ENCODE measurements around the gene BCL3. TPM values are rescaled to one million over a fixed set of nuclear protein-coding genes. Genes with fewer than 3 reads are reported as not detected.

Gene BCL3
- total RNA-seq, 4 donors from 2014 or later = 43.8 to 181 (median 69.5) TPM

DNA sequence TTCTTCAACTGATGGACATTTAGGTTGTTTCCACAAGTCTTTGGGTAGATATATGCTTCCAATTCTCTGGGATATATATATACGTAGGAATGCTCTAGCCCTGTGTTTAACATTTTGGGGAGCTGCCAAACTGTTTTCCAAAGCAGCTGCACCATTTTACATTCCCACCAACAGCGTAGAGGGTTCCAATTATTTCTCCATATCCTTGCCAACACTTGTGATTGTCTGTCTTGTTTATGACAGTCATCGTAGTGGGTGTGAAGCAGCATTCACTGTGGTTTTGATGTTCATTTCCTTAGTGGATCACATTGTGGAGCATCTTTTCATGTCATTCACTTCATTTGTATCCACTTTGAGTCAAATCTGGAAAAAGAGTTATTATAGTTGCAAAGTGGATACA lies 24.5 kb downstream of the BCL3 start:
- no peak for TF ChIP-seq CTCF (IDR thresholded peaks at IDR 0.05)
- TF ChIP-seq EP300 (IDR thresholded peaks at IDR 0.05; ENCODE audit: low read depth) = no peak
- no peak for TF ChIP-seq POLR2AphosphoS5 (IDR thresholded peaks at IDR 0.05)
- no peak for TF ChIP-seq POLR2A (IDR thresholded peaks at IDR 0.05)
- no peak for DNase-seq
- no peaks in the 10 kb centered on the region for H3K9me3 ChIP-seq
- peaks cover 6% of the 10 kb centered on the region for H3K27me3 ChIP-seq
- H3K36me3 ChIP-seq = no peaks in the 10 kb centered on the region
- WGBS, 2 donors (ENCODE audit: low coverage in 1 of 2) = 25 to 35% methylated on average over 2 to 3 of the region's 3 CpGs
- peaks cover 0 to 53% (median 23%) of the 10 kb centered on the region in 4 donors for H3K4me1 ChIP-seq
- intact Hi-C loops (cut with DNase I; ENCODE audit: low total_unique reads) = no loop called here
- H3K4me3 ChIP-seq = no peak overlapping the region
- H3K27ac ChIP-seq = no peak overlapping the region
- in situ Hi-C loops (cut with MboI; ENCODE audit: low pct_ligation_motif_present in 1 of 4, low pct_unique_long_range_greater_than_20kb in 1 of 4, low sequenced_read_pairs in 3 of 4) = no loop called here

- no peaks in the 10 kb centered on the region for H3K9me3 ChIP-seq
- H3K27me3 ChIP-seq = peaks cover 8% of the 10 kb centered on the region
- TF ChIP-seq EP300 (IDR thresholded peaks at IDR 0.05; ENCODE audit: low read depth) = no peak
- no peak for TF ChIP-seq POLR2AphosphoS5 (IDR thresholded peaks at IDR 0.05)
- TF ChIP-seq POLR2A (IDR thresholded peaks at IDR 0.05) = no peak
- no peak for TF ChIP-seq CTCF (IDR thresholded peaks at IDR 0.05)
- H3K4me3 ChIP-seq = no peak overlapping the region
- DNase-seq = no peak
- in situ Hi-C loops (cut with MboI; ENCODE audit: low pct_ligation_motif_present in 1 of 4, low pct_unique_long_range_greater_than_20kb in 1 of 4, low sequenced_read_pairs in 3 of 4) = loop anchor here in 1 of 4 donors (25.0 kb wide), 1 partner anchor 188 kb away; no protein-coding TSS in a partner anchor
- no peaks in the 10 kb centered on the region for H3K36me3 ChIP-seq
- WGBS, 2 donors (ENCODE audit: low coverage in 1 of 2) = 63 to 67% methylated on average over 5 to 6 of the region's 6 CpGs
- H3K27ac ChIP-seq = peak overlapping the region; percentile 83 to 95 (median 90)
- intact Hi-C loops (cut with DNase I; ENCODE audit: low total_unique reads) = no loop called here
- H3K4me1 ChIP-seq = peaks cover 0 to 68% (median 28%) of the 10 kb centered on the region in 4 donors
These were observed 27.2 kb downstream of the BCL3 start for GRCh38 chr19:44775676-44776240.

- WGBS, 2 donors (ENCODE audit: low coverage in 1 of 2) = 58 to 93% methylated on average over 3 to 23 of the region's 23 CpGs
- intact Hi-C loops (cut with DNase I; ENCODE audit: low total_unique reads) = no loop called here
- no peaks in the 10 kb centered on the region for H3K9me3 ChIP-seq
- no peaks in the 10 kb centered on the region for H3K36me3 ChIP-seq
- peak; percentile 12 to 85 (median 70) for TF ChIP-seq POLR2AphosphoS5 (IDR thresholded peaks at IDR 0.05)
- peak; percentile 55 for TF ChIP-seq POLR2A (IDR thresholded peaks at IDR 0.05)
- no peak for TF ChIP-seq EP300 (IDR thresholded peaks at IDR 0.05; ENCODE audit: low read depth)
- no peak for TF ChIP-seq CTCF (IDR thresholded peaks at IDR 0.05)
- in situ Hi-C loops (cut with MboI; ENCODE audit: low pct_ligation_motif_present in 1 of 4, low pct_unique_long_range_greater_than_20kb in 1 of 4, low sequenced_read_pairs in 3 of 4) = loop anchor here in 1 of 4 donors (25.0 kb wide), 1 partner anchor 189 kb away; no protein-coding TSS in a partner anchor
- peaks cover 0 to 69% (median 28%) of the 10 kb centered on the region in 4 donors for H3K4me1 ChIP-seq
- H3K4me3 ChIP-seq = peak overlapping the region in 1 of 4 donors; percentile 59
- DNase-seq = peak; percentile 94
- peak overlapping the region; percentile 83 to 95 (median 90) for H3K27ac ChIP-seq
- H3K27me3 ChIP-seq = peaks cover 8% of the 10 kb centered on the region
These were observed 28.0 kb downstream of the BCL3 start for GRCh38 chr19:44776402-44777096.

DNA sequence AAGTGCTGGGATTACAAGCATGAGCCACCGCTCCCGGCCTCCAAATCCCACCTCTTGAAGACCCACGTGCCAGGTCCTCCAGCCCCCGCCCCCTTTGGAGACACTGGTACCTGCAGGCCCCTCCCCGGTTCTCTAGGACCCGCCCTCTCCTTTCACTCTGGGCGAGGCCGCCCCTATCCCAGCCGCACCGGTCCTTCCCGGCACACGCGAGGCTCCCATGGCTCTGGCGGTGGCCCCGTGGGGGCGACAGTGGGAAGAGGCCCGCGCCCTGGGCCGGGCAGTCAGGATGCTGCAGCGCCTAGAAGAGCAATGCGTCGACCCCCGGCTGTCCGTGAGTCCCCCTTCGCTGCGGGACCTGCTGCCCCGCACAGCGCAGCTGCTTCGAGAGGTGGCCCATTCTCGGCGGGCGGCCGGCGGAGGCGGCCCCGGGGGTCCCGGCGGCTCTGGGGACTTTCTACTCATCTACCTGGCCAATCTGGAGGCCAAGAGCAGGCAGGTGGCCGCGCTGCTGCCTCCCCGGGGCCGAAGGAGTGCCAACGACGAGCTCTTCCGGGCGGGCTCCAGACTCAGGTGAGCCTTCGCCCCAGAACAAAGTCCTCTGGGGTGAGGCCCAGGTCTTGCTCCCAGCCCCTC lies 29.3 kb downstream of the BCL3 start, which contains the start of gene CBLC:
TSS of gene CBLC (plus strand) at position 176 of the 633 bp plus-strand sequence. CDS start at position 218, 42 bp downstream.
- Histone ChIP-seq H3K4me3 (peak within 1 kb of the TSS; percentile 34 to 59 (median 52)), H3K9me3 (no peaks in the 10 kb centered on the region), H3K27me3 (peaks cover 8% of the 10 kb centered on the region), H3K4me1 (peaks cover 0 to 69% (median 28%) of the 10 kb centered on the region in 4 donors), H3K27ac (peak within 1 kb of the TSS; percentile 83 to 95 (median 90)), H3K36me3 (no peaks in the 10 kb centered on the region)
- intact Hi-C loops (cut with DNase I; ENCODE audit: low total_unique reads) = no loop called here
- WGBS, 2 donors (ENCODE audit: low coverage in 1 of 2) = 9% methylated on average over 36 of the region's 47 CpGs; no CpG with 5 or more reads in 1 of the 2 donors
- DNase-seq = peak; percentile 92
- TF ChIP-seq EP300 (IDR thresholded peaks at IDR 0.05; ENCODE audit: low read depth) (no peak), POLR2A (IDR thresholded peaks at IDR 0.05) (peak; percentile 94), CTCF (IDR thresholded peaks at IDR 0.05) (peak in 3 of 5 experiments; percentile 9 to 36 (median 31)), POLR2AphosphoS5 (IDR thresholded peaks at IDR 0.05) (peak; percentile 58 to 92 (median 80))
- in situ Hi-C loops (cut with MboI; ENCODE audit: low pct_ligation_motif_present in 1 of 4, low pct_unique_long_range_greater_than_20kb in 1 of 4, low sequenced_read_pairs in 3 of 4) = loop anchor here in 1 of 4 donors (25.0 kb wide), 1 partner anchor 191 kb away; no protein-coding TSS in a partner anchor

All from transverse colon (tissue), 4 donors.